Forelimb muscle (tissue), 1 donor: ENCODE measurements around the gene TMPRSS4. TPM values are rescaled to one million over a fixed set of nuclear protein-coding genes. Genes with fewer than 3 reads are reported as not detected.
"Not testable (repeated sequence)": the region's sequence is repeated elsewhere in the genome, so short reads cannot be mapped to it uniquely, and the experiment has no call there.

ENCODE experiments used
- DNase-seq: peaks from one replicate; pipeline ENCODE4 v3.0.0-alpha.2; 2013; ENCODE audit warnings: low read depth
- polyA plus RNA-seq: library from polyadenylated mRNA; unstranded; fragments of 120-200 nt; gene quantifications from one replicate; pipeline ENCODE4 v1.2.1, GENCODE V29; 2013; ENCODE audit not compliant: insufficient read length

TMPRSS4 gene
- polyA plus RNA-seq, 1 donor, result 0.10 TPM

DNA sequence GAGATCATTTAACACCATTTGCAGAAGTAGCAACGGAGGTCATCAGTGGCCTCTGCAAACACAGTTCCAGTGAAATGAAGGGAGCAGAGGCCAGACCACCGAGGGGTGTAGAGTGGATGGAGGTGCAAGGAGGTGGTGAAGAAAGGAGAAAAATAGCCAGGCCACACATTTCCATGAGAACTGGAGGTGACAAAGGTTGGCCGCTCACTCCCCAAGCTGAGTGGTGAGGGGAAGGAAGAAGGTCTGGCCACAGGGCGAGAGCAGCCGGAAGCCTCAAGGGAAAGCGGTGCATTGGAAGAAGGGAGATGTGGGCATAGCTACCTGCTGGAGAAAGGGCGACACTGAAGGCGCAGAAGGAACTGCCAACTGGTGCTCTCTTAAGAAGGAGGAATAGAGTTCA lies 20.1 kb upstream of the TMPRSS4 start:
- DNase-seq, result no peak

DNA sequence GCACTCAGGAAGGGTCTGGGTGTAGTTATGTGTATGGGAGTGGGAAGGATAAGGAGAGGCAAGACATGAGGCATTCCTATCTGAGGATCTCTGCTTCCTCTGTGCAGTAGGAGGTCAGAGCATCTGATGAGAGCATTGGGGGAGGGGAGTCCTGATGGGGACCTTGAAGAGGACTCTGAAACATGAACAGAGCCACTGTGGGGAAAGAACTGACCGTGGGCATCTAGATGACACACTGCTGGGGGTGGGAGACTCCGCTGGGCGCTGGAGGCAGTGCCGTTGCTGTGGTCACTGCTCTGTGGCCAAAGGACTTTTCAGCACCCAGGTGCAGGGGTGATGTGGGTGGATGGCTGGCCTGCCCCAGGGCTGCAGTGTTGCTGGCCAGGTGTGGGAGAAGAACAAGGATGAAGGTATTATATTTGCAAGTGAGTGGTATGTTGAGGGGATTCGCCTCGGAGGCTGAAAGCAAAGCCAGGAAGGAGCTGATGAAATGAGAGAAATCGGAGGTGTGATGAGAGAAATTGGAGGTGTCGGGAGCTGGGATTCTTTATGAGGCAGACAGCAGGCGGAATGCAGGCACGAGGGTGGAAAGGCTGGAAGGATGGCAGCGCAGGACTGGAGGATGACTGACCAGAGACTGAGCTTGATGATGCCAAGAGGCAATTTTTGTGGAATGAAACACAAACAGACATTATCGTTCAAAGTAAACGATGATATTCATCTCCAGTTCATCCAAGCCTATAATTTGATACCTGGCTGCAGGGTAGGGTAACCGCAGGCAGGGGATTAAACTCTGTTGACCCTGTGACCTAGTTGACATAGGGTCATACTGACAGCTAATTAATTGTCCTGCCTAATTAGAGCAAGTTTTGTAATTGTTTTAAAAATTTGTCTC lies 19.4 kb upstream of the TMPRSS4 start:
- no peak for DNase-seq

DNA sequence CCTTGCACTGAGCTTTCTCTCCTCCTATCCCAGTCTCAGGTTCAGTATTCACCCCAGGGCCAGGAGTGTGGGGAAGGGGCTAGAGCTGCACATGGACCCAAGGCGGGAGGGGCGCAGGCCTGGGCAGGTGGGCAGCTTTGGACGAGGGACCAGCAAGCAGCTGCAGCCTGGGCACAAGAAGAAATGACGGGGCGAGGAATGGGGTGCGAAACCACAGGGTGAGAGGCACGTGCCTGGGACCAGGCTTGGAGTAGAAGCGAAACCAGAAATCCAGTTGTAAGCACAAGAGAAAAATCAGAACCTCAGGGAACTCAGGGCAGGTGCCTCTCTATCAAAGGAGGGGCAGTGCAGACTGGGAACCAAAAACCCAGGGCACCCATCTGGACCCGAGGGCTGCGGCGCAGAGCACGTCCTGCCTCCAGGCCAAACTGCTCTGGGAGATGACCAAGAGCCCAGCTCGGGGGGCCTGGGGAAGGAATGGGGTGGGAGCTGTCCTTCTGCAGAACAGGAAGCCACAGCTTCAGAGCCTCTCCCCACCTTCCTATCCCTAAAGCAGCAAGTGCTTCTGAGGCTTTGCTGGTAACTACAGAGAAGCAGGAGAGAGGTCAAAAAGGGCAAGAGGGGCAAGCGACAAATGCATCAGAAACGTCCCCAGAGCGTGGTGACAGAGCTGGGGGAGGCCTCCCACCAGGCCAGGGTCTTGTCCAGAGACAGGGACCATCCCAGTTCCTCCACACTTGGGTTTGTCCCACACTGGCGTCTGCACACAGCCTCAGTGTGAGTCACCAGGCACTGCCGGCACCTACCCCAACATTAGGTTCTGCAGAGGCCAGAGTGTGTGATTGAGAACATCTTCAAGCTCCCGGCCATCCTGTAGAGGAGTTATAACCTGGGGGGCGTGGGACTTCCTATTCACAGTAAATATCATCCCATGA lies 18.3 kb upstream of the TMPRSS4 start:
- no peak for DNase-seq

DNA sequence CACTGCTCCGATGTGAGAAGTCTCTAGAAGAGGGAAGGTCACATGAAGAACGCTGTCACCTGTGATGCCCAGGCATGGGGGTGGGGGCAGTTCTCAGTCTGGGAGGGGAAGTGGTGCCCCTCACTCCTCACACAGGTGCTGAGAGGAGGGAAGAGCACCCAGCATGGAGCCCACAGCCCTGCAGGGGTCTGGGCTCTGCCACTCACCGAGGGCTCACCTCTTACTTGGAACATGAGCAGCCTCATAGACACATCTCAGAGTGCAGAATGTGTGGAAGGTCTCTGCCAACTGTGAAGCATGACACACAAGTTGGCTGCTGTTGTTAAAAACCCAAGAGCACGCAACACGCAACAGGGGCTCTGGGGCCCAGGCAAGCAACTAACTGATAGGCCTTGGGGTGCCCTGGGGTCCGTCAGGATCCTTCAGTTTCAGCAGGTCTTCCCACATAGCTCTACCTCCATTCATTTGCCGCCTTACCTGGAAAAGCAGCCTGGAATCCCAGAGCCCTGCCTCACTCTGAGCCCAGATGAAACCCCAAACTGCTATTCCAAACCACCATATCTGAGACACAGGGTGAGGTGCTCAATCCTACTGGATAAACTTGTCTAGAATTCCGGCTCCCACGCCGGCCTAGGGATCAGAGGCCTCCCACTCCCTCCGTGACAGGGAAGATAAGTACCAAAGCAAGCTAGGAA lies 17.5 kb upstream of the TMPRSS4 start:
- DNase-seq, result no peak

DNA sequence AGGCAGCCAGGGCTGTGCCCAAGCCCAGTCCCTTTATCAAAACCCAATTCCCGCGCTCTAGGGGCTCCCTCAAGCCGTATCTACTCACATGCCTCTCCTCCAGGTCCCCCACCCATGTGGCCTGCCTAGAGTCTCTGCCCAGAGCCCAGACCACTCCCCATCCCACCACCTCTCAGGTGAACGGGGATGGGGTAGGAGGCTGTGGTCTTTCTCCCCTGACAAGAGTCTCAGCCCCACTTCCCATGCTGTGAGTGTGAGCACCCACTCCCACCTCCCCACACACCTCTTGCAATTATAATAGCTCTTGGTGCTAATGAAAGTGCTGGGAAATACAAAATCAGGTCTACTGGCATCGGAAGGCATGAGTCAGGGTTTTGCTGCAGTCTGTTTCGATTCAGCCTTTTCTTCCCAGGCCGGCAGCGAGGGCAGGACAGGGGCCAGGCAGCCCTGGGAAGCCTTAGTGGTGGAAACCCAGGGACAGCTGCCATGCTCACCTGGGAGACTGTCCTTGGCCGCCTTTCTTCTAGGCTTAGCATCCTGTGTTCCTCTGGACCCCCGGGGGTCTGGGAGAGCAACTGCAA lies 16.7 kb upstream of the TMPRSS4 start:
- DNase-seq, result no peak

DNA sequence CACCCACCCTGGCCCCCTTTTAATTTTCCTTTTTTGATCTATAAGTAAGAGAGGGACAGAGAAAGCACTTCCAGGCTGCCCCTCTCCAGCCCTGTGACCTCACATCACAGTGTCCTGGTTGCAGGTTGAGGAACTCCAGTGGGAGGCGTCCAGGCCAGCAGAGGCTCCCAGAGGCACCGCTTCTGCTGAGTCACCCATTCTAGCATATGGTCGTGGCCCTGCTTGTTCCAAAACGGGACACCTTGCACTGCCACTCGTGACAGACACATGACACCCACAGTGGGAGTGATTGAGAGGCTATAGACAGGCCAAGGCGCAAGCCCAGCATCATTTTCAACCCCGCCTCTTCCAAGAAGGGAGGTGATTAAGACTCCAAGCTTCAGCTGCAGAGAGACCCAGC lies 16.0 kb upstream of the TMPRSS4 start:
- DNase-seq, result no peak

DNA sequence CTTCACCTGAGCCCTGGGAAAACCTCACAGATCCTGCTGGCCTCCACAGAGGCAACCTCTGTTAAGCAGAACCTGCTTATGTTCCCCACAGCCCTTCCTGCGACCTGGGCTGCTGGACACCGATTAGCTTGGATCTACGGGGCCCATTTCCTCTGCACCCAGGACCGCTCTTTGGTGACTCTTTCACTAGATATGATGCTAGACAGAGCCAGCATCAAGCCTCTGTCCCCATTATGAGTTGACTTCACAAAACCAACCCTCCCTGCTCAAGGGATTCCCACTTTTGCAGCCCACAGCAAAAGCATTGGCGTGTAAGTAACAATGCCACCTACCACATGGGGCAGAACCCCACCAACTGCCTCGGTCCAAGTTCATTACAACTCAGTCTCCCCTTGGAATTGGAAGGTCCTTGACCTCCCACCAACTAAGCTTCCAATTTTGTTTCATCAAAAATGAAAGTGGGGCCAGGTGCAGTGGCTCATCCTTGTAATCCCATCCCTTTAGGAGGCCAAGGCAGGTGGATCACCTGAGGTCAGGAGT lies 15.2 kb upstream of the TMPRSS4 start:
- no peak for DNase-seq

DNA sequence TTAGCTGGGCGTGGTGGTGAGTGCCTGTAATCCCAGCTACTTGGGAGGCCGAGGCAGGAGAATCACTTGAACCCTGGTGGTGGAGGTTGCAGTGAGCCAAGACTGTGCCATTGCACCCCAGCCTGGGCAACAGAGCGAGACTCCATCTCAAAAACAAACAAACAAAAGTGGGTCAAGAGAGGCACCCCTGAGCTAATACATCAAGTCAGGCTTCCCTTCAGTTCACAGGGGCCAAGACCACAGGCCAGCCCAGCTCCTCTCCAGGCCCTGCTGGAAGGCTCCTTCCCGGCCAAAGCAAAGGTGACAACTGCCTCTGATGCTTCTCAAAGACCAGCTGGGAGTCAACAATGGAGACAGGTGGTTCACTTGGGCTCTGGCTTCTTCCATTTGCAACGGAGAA lies 14.7 kb upstream of the TMPRSS4 start:
- not testable (repeated sequence) for DNase-seq

DNA sequence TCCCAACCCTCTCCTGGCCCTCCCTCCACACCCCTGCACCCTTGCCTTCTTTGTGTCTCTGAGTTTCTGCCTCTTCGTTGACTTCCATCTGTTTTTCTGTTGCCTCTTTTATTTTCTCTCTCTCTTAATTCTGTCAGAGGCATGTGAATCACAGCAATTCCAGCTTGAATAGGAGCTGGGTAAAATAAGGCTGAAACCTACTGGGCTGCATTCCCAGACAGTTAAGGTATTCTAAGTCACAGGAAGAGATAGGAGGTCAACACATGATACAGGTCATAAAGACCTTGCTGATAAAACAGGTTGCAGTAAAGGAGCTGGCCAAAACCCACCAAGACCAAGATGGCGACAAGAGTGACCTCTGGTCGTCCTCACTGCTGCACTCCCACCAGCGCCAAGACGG lies 14.2 kb upstream of the TMPRSS4 start:
- not testable (repeated sequence) for DNase-seq

DNA sequence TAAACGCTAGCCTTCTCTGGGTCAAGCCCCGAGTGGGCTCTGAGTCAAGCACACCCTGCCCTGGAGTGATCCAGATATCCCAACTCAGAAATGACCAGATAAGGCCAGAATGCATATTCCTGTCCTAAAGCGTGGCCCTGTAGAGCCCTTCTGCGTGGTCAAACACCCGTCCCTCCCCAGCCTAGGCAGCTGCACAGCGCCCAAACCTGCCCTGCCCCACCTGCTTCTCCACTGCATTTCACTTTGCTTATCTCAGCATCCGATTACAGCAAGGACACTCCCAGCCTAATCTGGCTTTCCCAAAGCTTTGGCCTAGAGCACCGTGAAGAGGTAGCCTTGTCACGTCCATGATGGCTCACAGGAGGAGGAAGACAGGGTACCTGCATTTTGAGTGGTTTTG lies 11.9 kb upstream of the TMPRSS4 start:
- no peak for DNase-seq

DNA sequence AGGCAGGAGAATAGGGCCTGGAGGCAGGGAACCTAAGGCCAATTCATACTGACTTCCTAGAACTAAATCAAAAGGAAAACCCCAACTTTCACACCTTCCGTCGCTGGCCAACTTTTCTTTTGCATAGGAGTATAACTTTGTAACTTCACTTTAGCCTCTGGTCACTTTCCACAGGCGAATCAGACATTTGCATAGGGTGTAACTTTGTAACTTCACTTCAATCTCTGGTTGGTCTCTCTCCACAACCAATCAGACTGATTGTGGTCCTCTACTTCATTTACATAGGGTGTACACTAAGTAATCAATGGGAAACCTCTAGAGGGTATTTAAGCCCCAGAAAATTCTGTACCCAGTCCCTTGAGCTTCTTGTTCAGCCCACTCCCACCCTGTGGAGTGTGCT lies 11.5 kb upstream of the TMPRSS4 start:
- DNase-seq, result no peak

DNA sequence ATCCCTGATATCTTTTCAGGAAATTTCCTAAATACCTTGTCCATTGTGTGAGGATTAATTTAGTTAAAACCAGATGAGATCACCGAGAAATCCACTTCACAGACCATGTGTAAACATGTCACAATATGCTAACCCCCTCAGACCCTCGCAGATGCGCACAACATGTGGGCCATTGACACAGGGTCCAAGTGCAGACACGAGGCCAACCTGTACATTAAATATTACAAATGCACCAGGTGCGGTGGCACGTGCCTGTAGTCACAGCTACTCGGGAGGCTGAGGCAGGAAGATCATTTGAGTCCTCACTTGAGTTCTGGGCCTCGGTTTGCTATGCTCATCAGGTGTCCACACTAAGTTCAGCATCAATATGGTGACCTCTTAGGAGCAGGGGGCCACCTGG lies 9.9 kb upstream of the TMPRSS4 start:
- no peak for DNase-seq

DNA sequence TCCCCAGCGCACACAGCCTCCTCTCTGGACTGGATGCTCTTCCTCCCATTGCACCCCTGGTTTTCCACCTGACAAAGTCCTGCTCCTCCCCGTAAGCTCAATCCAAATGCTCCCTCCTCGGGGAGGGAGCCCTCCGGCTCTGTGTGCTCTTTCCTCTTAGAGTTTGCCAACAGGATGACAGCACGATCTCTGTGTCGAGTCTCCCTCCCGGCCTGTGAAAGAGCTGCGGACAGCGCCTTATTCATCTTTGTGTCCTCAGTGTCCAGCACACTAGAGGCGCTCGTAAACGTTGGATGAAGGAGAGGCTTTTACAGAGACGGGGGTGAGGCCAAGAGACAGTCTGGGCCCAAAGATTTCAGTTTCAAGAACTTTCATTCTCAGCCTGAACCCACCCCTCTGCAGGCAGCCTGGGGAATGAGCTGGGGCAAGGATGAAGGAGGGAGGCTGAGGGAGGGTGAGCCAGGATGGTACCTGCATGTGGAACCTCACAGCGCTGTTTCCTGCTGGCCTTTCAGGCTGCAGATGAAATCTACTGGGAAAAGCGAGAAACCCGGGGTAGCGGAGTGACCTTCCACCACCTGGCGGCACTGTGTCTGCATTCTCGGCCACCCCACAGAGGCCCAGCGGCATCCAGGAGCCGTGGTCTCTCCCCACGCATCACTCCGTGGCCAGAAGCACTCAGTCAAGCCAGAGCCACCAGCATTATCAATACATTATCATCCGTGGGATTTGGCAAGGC lies 8.5 kb upstream of the TMPRSS4 start:
- no peak for DNase-seq

DNA sequence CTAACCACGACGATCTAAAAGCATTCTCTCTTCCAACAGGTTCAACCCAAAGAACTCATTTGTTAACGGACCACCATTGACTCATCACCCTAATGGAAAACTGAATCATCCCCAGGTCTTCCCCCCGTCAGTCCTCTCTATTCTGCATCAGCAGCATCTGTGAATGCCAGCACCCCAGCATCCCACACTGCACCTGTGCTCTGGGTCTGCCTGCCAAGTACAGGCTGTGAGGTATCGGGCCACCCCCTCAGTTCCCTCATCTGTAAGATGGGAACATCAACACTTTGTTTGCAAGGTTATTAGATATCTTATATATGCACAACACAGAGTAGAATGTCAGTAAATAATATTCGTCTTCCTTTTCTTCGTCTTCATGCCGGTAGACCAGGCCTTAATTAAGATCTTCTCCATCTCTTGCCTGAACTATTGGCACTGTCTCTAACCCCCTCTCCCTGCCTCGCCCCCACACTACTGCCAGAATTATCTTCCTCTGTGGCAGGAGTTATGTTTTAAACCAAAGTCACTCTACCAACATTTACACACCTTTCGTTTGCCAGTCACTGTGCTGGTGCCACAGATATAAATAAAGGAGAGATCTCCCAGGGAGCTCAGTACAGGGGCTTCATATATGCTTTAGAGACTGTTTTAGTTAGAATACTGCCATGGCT lies 7.8 kb upstream of the TMPRSS4 start:
- no peak for DNase-seq

DNA sequence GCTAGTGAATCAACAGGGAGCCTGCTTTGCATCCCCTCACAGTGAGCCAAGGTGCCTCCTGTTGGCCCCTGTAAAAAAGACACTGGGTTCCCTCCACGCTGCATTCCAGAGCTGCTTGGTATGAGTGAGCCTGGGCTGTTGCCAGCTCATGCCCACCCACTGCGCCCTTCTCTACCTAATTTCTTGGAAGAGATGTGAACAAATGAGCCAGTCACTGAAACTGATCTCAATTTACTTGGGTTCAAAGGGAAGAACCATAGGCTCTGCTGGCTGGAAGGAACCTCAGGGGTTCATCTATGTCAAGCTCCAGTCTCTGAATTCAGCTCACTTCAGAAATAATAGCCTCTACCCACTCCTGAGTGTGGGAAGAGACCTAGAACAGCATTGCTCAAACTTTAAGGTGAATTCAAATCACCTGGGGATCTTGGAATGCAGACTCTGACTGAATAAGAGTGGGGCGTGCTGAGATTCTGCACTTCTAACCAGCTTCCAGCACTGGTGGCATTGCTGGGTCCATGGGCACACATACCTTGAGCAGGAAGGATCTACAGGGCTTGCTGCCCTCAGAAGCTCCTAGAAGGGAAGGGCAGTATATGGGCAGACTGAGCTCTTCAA lies 5.4 kb upstream of the TMPRSS4 start:
- DNase-seq, result no peak

DNA sequence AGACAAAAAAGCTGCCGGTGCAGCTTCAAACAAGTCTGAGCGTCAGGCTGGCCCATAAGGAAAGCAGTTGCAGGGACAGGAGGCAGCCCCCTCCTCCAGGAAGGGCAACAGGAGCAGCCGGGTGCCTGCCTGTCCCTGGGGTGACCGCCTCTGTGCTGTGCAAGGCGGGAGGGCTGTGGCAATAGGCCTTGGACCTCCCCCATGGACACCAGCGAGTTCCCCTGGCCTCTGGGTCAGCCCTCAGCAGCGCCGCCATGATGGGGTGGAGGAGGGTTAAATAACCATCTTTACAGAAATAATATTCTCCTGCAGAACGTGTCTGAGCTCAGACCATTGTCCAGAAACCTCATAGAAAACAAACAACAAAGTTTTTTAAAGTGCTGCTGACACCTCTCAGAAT lies 3.3 kb upstream of the TMPRSS4 start:
- no peak for DNase-seq

DNA sequence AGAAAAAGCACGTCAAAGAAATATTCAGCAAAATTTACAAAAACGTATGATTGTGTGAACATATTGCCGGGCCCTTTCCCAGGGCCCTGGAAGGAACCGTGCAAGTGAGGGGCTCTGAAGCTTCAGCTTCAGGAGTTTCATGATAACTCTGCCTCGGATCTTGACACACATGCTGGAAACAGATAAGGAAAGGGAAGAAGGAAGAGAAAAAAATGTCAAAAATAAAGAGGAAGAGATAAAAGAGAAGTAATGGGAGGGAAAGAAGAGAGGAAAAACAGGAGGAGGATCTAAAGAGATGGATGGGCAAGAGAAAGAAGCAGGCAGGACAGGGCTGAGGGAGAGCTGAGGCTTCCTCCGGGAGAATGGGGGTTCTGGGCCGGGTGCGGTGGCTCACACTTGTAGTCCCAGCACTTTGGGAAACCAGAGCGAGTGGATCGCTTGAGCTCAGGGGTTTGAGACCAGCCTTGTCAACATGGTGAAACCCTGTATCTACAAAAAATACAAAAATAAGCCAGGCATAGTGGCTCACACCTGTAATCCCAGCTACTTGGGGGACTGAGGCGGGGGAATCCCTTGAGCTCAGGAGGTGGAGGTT lies 2.7 kb upstream of the TMPRSS4 start:
- no peak for DNase-seq

DNA sequence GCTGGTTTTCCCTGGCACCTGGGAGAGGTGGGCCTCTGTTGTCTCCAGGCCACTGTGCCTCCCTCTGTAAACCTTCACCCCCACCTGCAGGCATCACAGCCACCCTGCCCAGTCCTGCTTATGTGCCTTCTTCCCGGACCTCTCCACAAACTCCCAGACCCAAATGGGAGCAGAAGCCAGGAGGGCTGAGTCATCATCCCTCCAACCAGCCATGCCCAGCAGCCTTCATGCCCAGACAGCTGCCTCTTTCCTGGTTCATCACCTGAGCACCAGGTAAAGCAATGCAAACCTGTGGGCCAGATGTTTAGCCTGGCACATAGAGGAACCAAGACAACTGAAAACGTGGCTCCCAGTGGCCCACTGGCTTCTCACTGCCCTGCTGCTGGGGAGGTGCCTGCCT lies 2.1 kb upstream of the TMPRSS4 start:
- DNase-seq, result no peak

DNA sequence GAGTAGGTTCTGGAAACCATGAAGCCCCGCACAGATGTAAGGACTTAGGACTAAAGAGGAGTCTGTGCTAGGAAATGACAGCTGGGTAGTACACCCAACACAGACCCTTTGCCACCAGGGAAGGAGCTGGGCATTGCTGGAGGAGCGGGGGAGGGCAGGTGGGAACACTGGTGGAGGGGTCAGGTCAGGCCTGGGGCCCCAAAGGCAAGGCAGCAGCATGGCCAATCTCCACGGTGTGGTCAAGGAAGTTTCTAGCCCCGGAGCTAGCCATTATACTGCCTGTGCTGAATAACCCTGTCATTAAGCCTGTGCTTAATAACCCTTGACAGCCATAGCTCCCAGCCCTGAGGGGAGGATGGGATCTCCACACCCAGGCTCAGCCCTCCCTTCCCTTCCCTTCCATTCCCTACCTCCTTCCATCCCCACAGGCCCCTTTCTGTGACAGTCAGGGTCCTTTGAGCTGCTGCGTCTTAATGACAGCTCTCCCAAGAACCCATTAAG lies 2.1 kb downstream of the TMPRSS4 start:
- DNase-seq, result no peak
